SKM-1 treated with dmso at 0.1 percent for 144 hours (cell line): Measurements from ENCODE around the gene TTC3.

Source experiments
- DNase-seq: peaks from one replicate; lab custom pipeline; 2025; ENCODE audit not compliant: unreplicated experiment; lab: John Stamatoyannopoulos, UW

TTC3 gene

GRCh38 chr21:37061926-37062592, 11.0 kb upstream of the TTC3 start:
- no peak for DNase-seq

GRCh38 chr21:37062593-37062935, 10.5 kb upstream of the TTC3 start:
- DNase-seq, result no peak

GRCh38 chr21:37063433-37063832, 9.6 kb upstream of the TTC3 start:
- no peak for DNase-seq

GRCh38 chr21:37064841-37065240, 8.2 kb upstream of the TTC3 start:
- no peak for DNase-seq

- no peak for DNase-seq
These were observed 7.4 kb upstream of the TTC3 start for GRCh38 chr21:37065561-37066177.

GRCh38 chr21:37071561-37072273, 1.3 kb upstream of the TTC3 start:
- no peak for DNase-seq

- peak; percentile 51 for DNase-seq
These were observed 623 bp upstream of the TTC3 start for GRCh38 chr21:37072274-37072987.

GRCh38 chr21:37073417-37074196, 553 bp downstream of the TTC3 start:
- no peak for DNase-seq

- no peak for DNase-seq
These were observed 1.1 kb downstream of the TTC3 start for GRCh38 chr21:37074197-37074510.

- no peak for DNase-seq
These were observed 1.5 kb downstream of the TTC3 start for GRCh38 chr21:37074546-37074945.

GRCh38 chr21:37075214-37075770, 2.2 kb downstream of the TTC3 start:
- DNase-seq, result no peak

GRCh38 chr21:37076087-37076850, 3.2 kb downstream of the TTC3 start:
- DNase-seq, result no peak

- no peak for DNase-seq
These were observed 4.3 kb downstream of the TTC3 start for GRCh38 chr21:37077403-37077802.

- no peak for DNase-seq
These were observed 6.3 kb downstream of the TTC3 start for GRCh38 chr21:37079211-37079824.

GRCh38 chr21:37082375-37082774, 9.3 kb downstream of the TTC3 start:
- no peak for DNase-seq

GRCh38 chr21:37082856-37083528, 9.9 kb downstream of the TTC3 start:
- no peak for DNase-seq

- DNase-seq, result no peak
These were observed 12.7 kb downstream of the TTC3 start for GRCh38 chr21:37085726-37086125.

- no peak for DNase-seq
These were observed 14.1 kb downstream of the TTC3 start for GRCh38 chr21:37087188-37087587.

- no peak for DNase-seq
These were observed 15.2 kb downstream of the TTC3 start for GRCh38 chr21:37088186-37088735.
